H4 (cell line): Measurements from ENCODE around the gene PCK1. TPM values are rescaled to one million over a fixed set of nuclear protein-coding genes. Genes with fewer than 3 reads are reported as not detected.
"Not testable (repeated sequence)": the region's sequence is repeated elsewhere in the genome, so short reads cannot be mapped to it uniquely, and the experiment has no call there.

Experiments
- DNase-seq: peaks from one replicate; pipeline ENCODE4 v3.0.0-alpha.2; 2015; ENCODE audit warnings: low spot score
- total RNA-seq: library from RNA; depleted of rRNA; stranded (reverse); fragments of >200 nt; shearing (Covaris generic); gene quantifications from 2 replicates; pipeline ENCODE4 v1.2.3, GENCODE V29; 2014; rRNA removed

Gene PCK1
- total RNA-seq, result 0.08 TPM in 1 of 2 replicates, not detected in the other

DNA sequence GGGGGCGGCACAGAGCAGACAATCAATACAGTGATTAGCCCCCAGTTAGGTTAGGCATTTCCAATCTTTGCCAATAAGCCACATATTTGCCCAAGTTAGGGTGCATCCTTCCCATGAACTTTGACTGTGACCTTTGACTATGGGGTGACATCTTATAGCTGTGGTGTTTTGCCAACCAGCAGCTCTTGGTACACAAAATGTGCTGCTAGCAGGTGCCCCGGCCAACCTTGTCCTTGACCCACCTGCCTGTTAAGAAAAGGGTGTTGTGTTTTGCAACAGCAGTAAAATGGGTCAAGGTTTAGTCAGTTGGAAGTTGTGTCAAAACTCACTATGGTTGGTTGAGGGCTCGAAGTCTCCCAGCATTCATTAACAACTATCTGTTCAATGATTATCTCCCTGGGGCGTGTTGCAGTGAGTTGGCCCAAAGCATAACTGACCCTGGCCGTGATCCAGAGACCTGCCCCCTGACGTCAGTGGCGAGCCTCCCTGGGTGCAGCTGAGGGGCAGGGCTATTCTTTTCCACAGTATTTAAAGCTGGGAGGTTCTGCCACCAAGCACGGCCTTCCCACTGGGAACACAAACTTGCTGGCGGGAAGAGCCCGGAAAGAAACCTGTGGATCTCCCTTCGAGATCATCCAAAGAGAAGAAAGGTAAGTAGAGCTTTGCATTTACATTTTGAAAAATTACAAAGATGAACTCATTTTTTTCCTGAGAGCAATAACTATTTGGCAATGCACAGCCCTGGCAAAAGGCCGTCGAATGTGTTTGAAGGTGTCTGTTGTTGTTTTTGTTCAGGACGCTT, at the start of gene PCK1:
PCK1 (plus strand) TSS at position 557 of the 802 bp plus-strand sequence. CDS start 302 bp downstream, outside the sequence.
- DNase-seq, result no peak

DNA sequence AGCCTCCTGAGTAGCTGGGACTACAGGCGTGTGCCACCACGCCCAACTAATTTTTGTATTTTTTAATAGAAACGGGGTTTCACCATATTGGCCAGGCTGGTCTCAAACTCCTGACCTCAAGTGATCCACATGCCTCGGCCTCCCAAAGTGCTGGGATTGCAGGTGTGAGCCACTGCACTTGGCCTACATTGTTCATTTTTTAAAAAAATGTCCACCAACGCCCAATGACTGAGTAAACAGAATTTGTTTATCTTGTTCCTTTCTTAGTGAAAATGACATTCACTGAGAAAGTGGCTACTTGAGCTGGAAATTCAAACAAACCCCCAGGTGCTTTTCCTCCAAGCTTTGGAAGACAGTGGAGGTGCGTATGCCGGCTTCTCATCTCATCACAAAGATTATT, 49.2 kb upstream of the PCK1 start:
- DNase-seq, result not testable (repeated sequence)

DNA sequence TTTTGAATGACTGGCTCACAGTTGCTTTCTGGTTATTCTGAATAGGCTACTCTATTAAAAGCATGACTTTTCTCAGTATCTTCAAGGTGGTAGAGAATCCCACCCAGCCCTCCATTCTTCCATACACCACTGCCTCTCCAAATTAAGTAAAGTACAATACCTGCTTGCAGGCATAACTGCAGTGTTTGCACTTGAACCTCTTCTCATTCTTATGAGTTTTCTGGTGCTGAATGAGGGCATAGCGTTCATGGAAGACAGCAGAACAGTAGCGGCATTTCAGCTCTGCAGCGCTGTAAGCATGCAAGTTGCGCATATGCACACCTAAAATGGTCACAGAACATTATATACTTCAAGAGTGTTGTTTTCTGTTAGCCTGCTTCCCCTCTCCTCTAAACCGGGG, 48.5 kb upstream of the PCK1 start:
- no peak for DNase-seq

DNA sequence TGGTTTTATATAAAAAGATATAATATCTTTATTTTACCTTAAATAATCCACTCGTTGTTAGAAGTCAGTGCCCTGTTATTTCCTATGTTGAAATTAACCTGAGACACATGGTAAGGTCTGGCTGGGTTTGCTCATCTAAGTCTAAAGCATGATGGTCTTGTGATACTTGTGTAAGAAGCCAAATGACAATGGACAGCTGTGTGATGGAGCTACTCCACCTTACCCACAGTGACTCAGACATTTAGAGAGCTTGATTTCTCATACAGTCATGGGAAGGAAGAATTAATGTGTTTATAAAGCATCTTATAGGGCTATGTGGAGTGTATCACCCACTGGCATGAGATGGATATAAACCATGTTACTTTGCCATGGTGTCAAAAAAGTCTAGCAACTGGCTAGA, 47.7 kb upstream of the PCK1 start:
- peak; percentile 50 for DNase-seq

DNA sequence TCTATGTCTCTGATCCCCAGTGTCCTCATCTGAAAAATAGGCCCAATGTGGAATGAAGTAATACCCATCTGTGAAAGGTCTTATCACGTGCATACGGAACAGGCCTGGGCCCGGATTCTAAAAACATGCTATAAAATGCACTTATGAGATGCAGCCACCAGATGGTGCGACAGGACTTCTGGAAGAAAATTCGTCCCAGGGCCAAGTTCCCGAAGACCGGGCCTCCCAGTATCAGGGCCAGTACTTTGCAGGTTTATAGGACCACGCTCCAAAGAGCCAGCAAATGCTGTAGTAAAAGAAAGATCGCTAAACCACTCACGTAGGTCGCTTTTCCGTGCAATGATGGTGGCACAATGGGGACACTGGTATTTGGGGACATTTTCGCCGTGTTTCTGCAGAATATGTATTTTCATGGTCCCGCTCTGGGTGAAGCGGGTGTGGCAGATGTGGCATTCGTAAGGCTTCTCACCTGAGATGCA, 46.6 kb upstream of the PCK1 start:
- peak; percentile 61 for DNase-seq

DNA sequence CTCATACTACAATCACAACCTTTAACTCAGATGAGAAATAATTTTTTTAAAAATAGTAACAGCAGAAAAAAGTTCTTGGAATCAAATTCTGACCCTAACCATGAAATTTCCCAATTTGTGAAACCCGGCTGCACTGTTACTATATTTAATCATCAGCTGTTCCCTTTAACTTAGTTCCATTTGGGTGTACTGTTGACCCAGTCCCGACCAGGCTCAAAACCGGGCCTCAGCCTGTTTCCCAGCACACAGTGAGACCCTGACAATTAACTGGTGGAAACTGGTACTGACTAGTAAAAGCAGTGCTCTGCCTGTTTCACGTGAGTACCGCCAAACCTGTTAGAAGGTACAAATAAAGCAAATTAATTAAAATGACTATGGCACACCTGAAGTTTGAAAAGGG, 43.0 kb upstream of the PCK1 start:
- no peak for DNase-seq

DNA sequence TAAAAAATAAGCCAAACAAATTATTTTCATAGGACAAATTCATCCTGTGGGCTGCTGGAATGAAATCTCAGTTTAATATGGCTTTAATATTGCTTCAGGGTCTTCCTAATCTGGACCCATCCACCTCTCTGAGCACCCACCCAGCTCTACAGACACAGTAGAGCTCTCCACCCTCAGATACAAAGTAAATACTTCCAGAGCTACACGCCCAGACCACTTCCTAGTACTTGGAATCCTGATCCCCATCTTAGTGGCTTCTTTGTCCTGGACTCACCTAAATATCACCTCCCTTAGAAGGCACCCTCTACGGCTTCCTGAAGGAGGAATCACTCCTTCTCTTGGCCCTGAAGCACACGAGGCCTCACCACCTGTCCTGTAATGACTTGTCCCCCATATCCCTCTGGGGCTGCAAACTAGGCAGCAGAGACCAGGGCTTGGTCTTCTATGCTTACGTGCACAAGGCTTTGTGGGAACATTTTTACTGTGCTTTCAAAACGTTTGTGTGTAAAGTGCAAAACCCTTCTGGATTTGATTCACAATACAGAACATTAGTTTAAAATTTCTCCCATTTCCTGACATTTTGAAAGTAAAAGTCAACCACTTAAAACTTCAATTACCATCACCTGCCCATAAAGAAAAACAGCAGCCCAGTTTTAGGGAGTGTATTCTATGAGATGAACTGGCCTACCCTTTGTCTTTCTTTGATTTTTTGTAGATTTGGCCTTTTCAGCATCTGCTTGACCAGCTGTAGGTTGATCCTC, 38.4 kb upstream of the PCK1 start:
- DNase-seq, result no peak

DNA sequence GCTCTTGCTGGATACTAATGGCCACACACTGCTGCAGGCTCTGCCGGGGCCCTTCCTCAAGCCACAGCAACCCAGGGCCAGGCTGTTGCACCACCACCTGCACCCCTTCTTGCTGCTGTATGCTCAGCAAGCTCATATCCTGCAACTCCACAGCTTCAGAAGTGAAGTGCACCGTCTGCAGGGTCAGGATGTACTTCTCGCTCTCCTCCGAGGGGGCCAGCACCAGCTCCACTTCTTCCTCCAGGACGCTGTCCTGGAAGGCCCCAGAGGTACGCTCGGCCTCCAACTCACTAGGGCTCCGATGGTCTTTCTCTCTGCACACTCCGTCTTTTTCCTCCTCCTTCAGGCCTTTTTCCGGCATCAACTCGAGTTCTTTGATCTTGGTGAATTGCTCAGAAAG, 37.1 kb upstream of the PCK1 start:
- DNase-seq, result no peak

DNA sequence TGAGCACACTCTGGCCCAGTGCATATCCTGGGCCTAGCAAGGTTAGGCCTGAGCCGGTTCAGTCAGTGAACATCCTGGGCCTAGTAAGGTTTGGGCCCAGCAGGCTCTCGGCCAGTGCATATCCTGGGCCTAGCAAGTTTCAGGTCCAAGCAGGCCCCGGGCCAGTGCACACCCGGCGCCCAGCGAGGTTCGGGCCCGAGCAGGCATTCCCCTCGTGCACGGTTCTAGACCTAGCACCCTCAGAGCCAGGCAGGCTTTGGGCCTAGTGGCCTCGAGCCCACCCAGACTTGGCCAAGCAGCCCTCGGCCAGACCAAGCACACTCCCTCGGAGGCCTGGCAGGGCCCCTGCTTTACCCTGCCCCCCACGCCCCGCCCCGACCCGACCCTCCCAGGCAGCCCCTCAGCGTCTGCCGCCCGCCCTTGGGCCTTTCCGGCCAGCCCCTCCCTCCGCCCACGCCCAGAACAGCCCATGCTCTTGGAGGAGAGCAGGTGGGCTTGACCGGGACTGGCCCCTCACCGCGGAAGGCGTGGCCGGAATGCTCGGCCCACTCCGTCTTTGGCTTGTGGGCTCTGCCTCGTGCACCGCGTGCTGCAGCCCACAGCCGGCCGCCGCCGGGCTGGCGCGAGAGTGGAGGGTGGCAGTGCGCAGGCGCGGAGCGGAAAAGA, 36.3 kb upstream of the PCK1 start, which contains the start of gene CTCFL:
CTCFL (minus strand) TSS at position 630 of the 666 bp plus-strand sequence. CDS start 935 bp downstream, outside the sequence.
- DNase-seq, result no peak

DNA sequence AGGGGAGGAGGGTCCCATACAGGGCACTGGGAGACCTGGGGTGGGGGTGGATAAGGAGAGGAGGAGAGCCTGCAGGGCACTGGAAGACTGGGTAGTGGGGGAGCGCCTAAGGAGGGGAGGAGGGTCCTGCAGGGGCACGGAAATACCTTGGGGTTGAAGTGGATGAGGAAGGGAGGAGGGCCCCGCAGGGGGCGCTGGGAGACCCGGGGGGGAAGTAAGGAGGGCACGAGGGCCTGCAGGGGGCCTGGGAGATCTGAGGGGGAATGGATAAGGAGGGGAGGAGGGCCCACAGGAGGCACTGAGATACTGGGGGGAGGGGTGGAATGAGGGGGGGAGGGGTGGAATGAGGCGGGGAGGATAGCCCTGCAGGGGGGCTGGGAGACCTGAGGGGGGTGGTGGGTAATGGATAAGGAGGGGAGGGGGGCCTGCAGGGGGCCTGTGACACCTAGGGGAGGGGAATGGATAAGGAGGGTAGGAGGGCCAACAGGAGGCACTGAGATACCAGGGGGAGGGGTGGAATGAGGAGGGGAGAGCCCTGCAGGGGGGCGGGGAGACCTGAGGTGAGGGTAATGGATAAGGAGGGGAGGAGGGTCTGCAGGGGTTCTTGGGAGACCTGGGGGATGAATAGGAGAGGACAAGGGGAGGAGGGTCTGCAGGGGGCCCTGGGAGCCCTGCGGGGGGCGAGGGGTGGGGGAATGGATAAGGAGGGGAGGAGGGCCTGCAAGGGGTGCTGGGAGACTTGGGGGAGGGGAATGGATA, 35.4 kb upstream of the PCK1 start:
- no peak for DNase-seq

DNA sequence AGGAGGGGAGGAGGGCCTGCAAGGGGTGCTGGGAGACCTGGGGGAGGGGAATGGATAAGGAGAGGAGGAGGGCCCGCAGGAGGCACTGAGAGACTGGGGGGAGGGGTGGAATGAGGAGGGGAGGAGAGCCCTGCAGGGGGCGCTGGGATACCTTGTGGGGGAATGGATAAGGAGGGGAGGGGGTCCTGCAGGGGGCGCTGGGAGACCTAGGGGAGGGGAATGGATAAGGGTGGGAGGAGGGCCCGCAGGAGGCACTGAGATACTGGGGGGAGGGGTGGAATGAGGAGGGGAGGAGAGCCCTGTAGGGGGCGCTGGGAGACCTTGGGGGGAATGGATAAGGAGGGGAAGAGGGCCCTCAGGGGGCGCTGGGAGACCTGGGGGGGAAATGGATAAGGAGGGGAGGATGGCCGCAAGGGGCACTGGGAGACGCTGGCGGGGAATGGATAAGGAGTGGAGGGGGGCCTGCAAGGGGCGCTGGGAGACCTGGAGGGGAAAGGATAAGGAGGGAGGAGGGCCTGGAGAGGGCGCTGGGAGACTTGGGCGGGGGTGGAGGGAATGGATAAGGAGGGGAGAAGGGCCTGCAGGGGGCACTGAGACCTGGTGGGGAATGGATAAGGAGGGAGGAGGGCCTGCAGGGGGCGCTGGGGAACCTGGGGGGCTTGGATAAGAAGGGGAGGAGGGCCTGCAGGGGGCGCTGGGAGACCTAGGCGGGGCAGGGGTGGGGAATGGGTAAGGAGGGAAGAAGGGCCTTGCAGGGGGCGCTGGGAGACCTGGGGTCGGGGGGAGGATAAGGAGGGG, 34.6 kb upstream of the PCK1 start:
- no peak for DNase-seq

DNA sequence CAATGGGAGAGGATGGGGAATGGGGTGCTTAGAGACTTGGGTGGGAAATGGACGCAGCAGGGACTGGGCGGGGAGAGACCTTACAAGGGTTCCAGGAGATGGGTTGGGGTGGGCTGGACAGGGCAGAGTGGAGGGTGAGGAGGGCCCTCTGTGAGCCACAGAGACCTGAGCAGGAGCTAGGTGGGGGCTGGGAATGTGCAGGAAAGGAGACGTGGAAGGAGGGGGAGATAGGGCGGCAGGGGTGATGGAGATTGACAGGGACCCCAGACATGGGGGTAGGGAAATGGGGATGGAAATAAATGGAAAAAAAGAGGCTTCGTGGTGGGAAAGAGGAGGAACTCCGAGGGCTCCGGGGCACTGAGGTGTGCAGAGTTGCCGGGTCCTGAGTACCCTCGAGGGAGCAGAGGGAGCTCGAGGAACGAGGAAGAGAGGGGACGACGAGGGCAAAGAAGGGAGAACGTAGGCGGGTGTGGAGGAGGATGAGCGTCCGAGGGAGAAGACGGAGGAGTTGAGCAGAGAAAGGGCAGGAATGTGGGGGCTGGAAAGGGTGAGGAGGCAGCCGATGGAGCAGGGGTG, 33.9 kb upstream of the PCK1 start:
- DNase-seq, result no peak

DNA sequence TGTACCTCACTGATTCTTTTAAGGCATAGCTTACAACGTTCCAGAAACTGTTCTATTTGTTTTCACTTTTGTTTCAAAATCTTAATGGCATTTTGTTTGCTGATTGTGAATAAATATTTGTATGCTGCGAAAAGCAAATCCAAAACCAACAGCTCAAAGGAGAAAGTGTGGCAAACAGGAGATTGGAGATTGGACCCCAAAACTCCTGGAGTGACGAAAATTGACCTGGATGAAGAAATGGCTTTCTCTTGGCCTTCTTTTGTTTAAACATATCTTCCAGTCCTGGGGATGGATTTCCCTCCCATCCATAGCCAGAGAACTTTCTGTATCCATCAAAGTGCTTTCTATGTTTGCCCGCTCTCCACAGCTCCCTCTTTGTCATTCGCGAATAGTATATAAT, 33.2 kb upstream of the PCK1 start:
- no peak for DNase-seq

DNA sequence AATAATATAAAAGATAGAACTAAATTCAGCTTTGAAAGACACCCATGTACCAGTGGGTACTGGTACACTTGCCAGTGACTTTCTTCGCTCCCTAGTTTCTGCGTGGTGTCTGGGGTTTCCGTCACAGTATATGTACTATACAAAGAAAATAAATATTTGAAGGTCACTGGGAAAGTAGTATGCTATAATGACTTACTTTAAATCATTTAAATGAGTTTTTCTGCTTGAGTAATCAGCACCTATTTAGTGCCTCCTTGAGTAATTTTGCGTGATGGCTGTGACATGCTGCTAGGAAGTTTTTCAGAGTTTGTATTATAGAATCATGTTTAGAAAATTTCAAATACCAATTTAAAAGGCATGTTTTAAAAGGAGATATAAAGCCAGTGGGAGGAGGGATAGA, 32.8 kb upstream of the PCK1 start:
- no peak for DNase-seq

DNA sequence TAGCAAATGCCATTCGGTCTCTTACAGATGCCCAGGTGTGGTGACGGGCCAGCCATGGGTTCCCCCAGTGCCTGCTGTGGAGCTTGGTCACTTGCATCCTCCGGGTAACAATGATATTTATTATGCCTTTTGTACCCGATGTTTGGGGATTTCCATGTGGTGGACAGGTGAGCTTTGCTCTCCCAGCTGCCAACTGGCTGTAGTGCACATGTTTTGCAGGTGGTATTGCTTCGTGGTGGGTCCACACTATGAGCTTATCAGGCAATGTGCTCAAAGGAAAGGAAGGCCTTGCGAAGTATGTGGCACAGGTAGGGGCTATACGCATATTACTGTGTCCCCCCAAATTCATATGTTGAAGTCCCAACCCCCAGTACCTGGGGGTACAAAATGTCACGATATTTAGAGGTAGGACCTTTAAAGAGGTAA, 31.7 kb upstream of the PCK1 start:
- DNase-seq, result no peak

DNA sequence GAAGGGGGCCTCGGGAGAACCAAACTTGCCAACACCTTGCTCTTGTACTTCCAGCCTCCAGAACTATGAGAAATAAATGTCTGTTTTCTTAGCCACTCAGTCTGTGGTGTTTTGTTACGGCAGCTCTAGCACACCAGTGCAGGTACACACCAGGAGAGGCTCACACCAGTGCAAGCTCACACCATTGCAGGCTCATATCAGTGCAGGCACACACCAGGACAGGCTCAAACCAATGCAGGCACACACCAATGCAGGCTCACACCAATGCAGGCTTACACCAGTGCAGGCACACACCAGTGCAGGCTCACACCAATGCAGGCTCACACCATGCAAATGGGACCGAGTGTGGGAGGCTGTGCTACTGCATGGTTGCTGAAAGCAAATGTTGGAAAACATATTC, 31.1 kb upstream of the PCK1 start:
- no peak for DNase-seq

DNA sequence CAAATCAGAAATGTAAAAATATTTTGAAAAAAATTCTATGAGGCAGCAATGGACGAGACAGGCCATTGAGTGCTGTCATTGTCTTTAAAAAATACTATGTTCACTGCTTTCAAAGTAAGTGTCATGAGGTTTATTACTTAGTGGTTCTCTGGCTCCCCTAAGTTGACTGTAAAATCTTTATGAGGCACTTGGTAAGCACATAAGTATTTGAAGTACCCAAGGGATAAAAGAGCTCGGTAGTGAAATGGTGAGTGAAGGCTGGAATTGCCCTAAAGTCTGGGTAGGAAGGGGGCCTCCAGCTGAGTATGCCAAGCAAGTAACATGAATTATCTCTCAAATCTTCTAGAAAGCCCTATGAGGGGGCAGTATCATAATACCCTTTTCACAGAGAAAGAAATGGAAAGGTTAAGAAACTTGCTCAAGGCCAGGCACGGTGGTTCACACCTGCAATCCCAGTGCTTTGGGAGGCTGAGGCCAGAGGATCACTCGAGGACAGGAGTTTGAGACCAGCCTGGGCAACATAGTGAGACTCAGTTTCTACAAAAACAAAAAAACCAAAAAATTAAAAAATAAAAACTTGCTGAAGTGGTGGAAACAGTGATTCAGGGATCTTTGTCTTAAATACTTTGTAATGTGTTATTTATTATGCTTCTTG, 30.5 kb upstream of the PCK1 start:
- no peak for DNase-seq

DNA sequence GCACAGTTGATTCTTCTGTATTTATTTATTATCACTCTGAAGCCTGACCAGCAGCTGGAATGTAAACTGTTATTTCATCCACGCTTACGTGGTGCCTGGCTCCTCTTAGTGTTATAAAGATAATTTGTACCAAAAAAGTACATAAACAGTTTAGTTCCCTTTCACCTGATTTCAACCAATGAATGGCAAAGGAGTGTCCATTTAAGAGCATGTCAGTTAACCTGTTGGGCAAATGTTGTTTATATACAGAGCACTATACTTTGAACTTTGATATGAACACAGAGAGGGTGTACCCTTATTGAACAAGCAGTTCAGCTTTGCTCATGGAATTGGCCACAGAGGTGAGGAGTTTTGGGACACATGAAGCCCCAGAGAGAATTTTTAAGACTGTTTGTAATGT, 28.8 kb upstream of the PCK1 start:
- DNase-seq, result no peak

DNA sequence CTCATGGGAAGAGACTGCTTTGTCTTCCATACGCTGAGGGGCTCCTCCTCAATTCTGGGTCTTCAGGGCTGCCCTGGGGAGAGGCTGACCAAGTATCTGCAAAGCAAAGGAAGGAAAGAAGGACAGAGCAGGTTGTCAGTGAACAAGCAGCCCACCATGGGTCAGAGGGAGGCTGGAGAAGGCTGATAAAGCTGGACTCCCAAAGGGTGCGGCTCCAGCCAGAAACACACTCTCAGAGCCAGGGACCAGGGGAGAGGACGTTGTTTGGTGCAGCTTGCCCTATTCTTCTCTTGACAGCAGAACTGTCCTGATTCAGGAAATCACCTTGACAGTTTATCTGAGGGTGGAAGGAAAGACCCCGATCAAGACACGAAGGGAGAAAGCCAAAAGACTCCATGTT, 25.6 kb upstream of the PCK1 start:
- no peak for DNase-seq
